Neural crest cell (in vitro differentiated cells): ENCODE measurements around the gene SGMS1. TPM values are rescaled to one million over a fixed set of nuclear protein-coding genes. Genes with fewer than 3 reads are reported as not detected.
"Not testable (repeated sequence)": the region's sequence is repeated elsewhere in the genome, so short reads cannot be mapped to it uniquely, and the experiment has no call there.

Source experiments
- DNase-seq: peaks from one replicate; pipeline ENCODE4 v3.0.0; 2021; ENCODE audit warnings: low read depth, mixed read lengths, low spot score
- H3K27ac Mint-ChIP-seq: one replicate; pipeline ENCODE4 v1.8.0; 2021; ENCODE audit warnings: mild to moderate bottlenecking, mixed read lengths; ENCODE audit not compliant: unreplicated experiment
- H3K27me3 Mint-ChIP-seq: 2 replicates; pipeline ENCODE4 v1.8.0; 2021; ENCODE audit warnings: low read depth, mild to moderate bottlenecking, mixed read lengths
- H3K36me3 Mint-ChIP-seq: 2 replicates; pipeline ENCODE4 v1.8.0; 2021; ENCODE audit warnings: low read depth, mild to moderate bottlenecking, mixed read lengths
- H3K4me1 Mint-ChIP-seq: 2 replicates; pipeline ENCODE4 v1.8.0; 2021; ENCODE audit warnings: mixed read lengths
- H3K4me3 Mint-ChIP-seq: one replicate; pipeline ENCODE4 v1.8.0; 2021; ENCODE audit warnings: mild to moderate bottlenecking, mixed read lengths
- H3K9me3 Mint-ChIP-seq: 2 replicates; pipeline ENCODE4 v1.8.0; 2021; ENCODE audit warnings: mixed read lengths
- CTCF ChIP-seq: fragments of 200-600 bp; sonication (generic); conservative IDR thresholded peaks from 2 replicates; pipeline ENCODE4 v1.5.0; 2021; ENCODE audit warnings: antibody characterized with exemption, mild to moderate bottlenecking
- total RNA-seq: library from RNA; stranded (reverse); gene quantifications from 2 replicates; pipeline ENCODE4 v1.2.1, GENCODE V29; 2021

The SGMS1 gene
- total RNA-seq, 1 donor from 2014 or later = 14.4 TPM

GRCh38 chr10:50501924-50502452 lies 121.8 kb downstream of the SGMS1 start:
- Mint-ChIP-seq H3K36me3 (no peaks in the 10 kb centered on the region), H3K27ac (no peak overlapping the region), H3K9me3 (peaks cover 3% of the 10 kb centered on the region), H3K27me3 (no peaks in the 10 kb centered on the region), H3K4me3 (no peak overlapping the region), H3K4me1 (peaks cover 17% of the 10 kb centered on the region)
- no peak for DNase-seq
- no peak for TF ChIP-seq CTCF

GRCh38 chr10:50501478-50501877 lies 122.3 kb downstream of the SGMS1 start:
- peaks cover 3% of the 10 kb centered on the region for H3K9me3 Mint-ChIP-seq
- no peaks in the 10 kb centered on the region for H3K27me3 Mint-ChIP-seq

GRCh38 chr10:50498465-50498864 lies 125.3 kb downstream of the SGMS1 start:
- Mint-ChIP-seq H3K27ac (no peak overlapping the region), H3K4me3 (no peak overlapping the region), H3K9me3 (peaks cover 6% of the 10 kb centered on the region), H3K36me3 (no peaks in the 10 kb centered on the region), H3K4me1 (peaks cover 9% of the 10 kb centered on the region), H3K27me3 (no peaks in the 10 kb centered on the region)
- no peak for DNase-seq
- no peak for TF ChIP-seq CTCF

More at GRCh38 chr10:50501478-50501877, 122.3 kb downstream of the SGMS1 start:
- Mint-ChIP-seq H3K4me1 (peaks cover 12% of the 10 kb centered on the region), H3K4me3 (no peak overlapping the region), H3K27ac (no peak overlapping the region), H3K36me3 (no peaks in the 10 kb centered on the region)
- no peak for TF ChIP-seq CTCF
- no peak for DNase-seq

GRCh38 chr10:50497758-50498157 lies 126.0 kb downstream of the SGMS1 start:
- Mint-ChIP-seq H3K27ac (no peak overlapping the region), H3K9me3 (peaks cover 6% of the 10 kb centered on the region), H3K36me3 (no peaks in the 10 kb centered on the region), H3K4me1 (peaks cover 9% of the 10 kb centered on the region), H3K4me3 (no peak overlapping the region), H3K27me3 (no peaks in the 10 kb centered on the region)
- DNase-seq = no peak
- no peak for TF ChIP-seq CTCF

- no peak for DNase-seq
- H3K27ac Mint-ChIP-seq = no peak overlapping the region
- H3K4me1 Mint-ChIP-seq = peaks cover 5% of the 10 kb centered on the region
- TF ChIP-seq CTCF = no peak
- H3K27me3 Mint-ChIP-seq = no peaks in the 10 kb centered on the region
- peaks cover 12% of the 10 kb centered on the region for H3K9me3 Mint-ChIP-seq
- peaks cover 6% of the 10 kb centered on the region for H3K36me3 Mint-ChIP-seq
- H3K4me3 Mint-ChIP-seq = no peak overlapping the region
These were observed 127.5 kb downstream of the SGMS1 start for GRCh38 chr10:50496228-50496627.

- no peak for DNase-seq
- peaks cover 16% of the 10 kb centered on the region for H3K36me3 Mint-ChIP-seq
- no peak overlapping the region for H3K4me3 Mint-ChIP-seq
- H3K27ac Mint-ChIP-seq = no peak overlapping the region
- no peak for TF ChIP-seq CTCF
- no peaks in the 10 kb centered on the region for H3K27me3 Mint-ChIP-seq
- H3K4me1 Mint-ChIP-seq = no peaks in the 10 kb centered on the region
- H3K9me3 Mint-ChIP-seq = peaks cover 16% of the 10 kb centered on the region
These were observed 133.5 kb downstream of the SGMS1 start for GRCh38 chr10:50490241-50490640.

- Mint-ChIP-seq H3K9me3 (peaks cover 21% of the 10 kb centered on the region), H3K36me3 (peaks cover 35% of the 10 kb centered on the region)
- not testable (repeated sequence) for DNase-seq, H3K4me1 Mint-ChIP-seq, H3K27ac Mint-ChIP-seq, H3K4me3 Mint-ChIP-seq, H3K27me3 Mint-ChIP-seq
These were observed 139.2 kb downstream of the SGMS1 start for GRCh38 chr10:50484550-50484949.
